G401 (cell line): Measurements from ENCODE around the gene NAALADL2. TPM values are rescaled to one million over a fixed set of nuclear protein-coding genes. Genes with fewer than 3 reads are reported as not detected.
A peak's percentile ranks its signal among the peaks of the same experiment; 100 is the strongest.
"Not testable (repeated sequence)": the region's sequence is repeated elsewhere in the genome, so short reads cannot be mapped to it uniquely, and the experiment has no call there.

Source experiments
- DNase-seq: peaks from one replicate; pipeline ENCODE4 v3.0.0-alpha.2; 2015; ENCODE audit warnings: low spot score
- in situ Hi-C: cut with HindIII; loops from 2 replicates; pipeline ENCODE4 v1.10.0; 2016; ENCODE audit warnings: low sequenced_read_pairs, mixed read lengths
- total RNA-seq: library from RNA; depleted of rRNA; stranded (reverse); fragments of >200 nt; shearing (Covaris generic); gene quantifications from 2 replicates; pipeline ENCODE4 v1.2.3, GENCODE V29; 2014

NAALADL2 gene
- total RNA-seq, 1 experiment from 2014 or later = 1.3 TPM

GRCh38 chr3:175271465-175271864 is 412.3 kb downstream of the NAALADL2 start:
- in situ Hi-C loops, DNase-seq: not testable (repeated sequence)

- DNase-seq = no peak
- in situ Hi-C loops = no loop called here
Measured at GRCh38 chr3:175272392-175272791, 413.3 kb downstream of the NAALADL2 start.

GRCh38 chr3:175273573-175273972 is 414.4 kb downstream of the NAALADL2 start:
- in situ Hi-C loops = no loop called here
- DNase-seq = no peak

GRCh38 chr3:175274056-175274455 is 414.9 kb downstream of the NAALADL2 start:
- in situ Hi-C loops = no loop called here

GRCh38 chr3:175274474-175275218 is 415.5 kb downstream of the NAALADL2 start:
- in situ Hi-C loops = no loop called here
- DNase-seq = no peak

More at GRCh38 chr3:175274056-175274455, 414.9 kb downstream of the NAALADL2 start:
- DNase-seq = no peak

GRCh38 chr3:175278680-175279079 is 419.5 kb downstream of the NAALADL2 start:
- in situ Hi-C loops = no loop called here
- DNase-seq = no peak

- in situ Hi-C loops = no loop called here
Measured at GRCh38 chr3:175279457-175279856, 420.3 kb downstream of the NAALADL2 start.

GRCh38 chr3:175279911-175280310 is 420.8 kb downstream of the NAALADL2 start:
- in situ Hi-C loops = no loop called here
- DNase-seq = no peak

More at GRCh38 chr3:175279457-175279856, 420.3 kb downstream of the NAALADL2 start:
- no peak for DNase-seq

GRCh38 chr3:175287361-175287963 is 428.3 kb downstream of the NAALADL2 start:
- in situ Hi-C loops = no loop called here

GRCh38 chr3:175288621-175289020 is 429.5 kb downstream of the NAALADL2 start:
- in situ Hi-C loops = no loop called here
- DNase-seq = no peak

More at GRCh38 chr3:175287361-175287963, 428.3 kb downstream of the NAALADL2 start:
- DNase-seq = peak; percentile 11

GRCh38 chr3:175294793-175295192 is 435.7 kb downstream of the NAALADL2 start:
- no peak for DNase-seq
- in situ Hi-C loops = no loop called here

- DNase-seq = no peak
- in situ Hi-C loops = no loop called here
Measured at GRCh38 chr3:175295248-175296130, 436.4 kb downstream of the NAALADL2 start.

- in situ Hi-C loops = no loop called here
- DNase-seq = no peak
Measured at GRCh38 chr3:175297216-175297615, 438.1 kb downstream of the NAALADL2 start.

GRCh38 chr3:175301741-175302140 is 442.6 kb downstream of the NAALADL2 start:
- in situ Hi-C loops = no loop called here
- DNase-seq = no peak

GRCh38 chr3:175304404-175304803 is 445.3 kb downstream of the NAALADL2 start:
- DNase-seq = no peak
- in situ Hi-C loops = no loop called here

- no peak for DNase-seq
- in situ Hi-C loops = no loop called here
Measured at GRCh38 chr3:175307642-175308041, 448.5 kb downstream of the NAALADL2 start.

GRCh38 chr3:175308097-175308496 is 449.0 kb downstream of the NAALADL2 start:
- in situ Hi-C loops = no loop called here
- no peak for DNase-seq

- in situ Hi-C loops = no loop called here
- no peak for DNase-seq
Measured at GRCh38 chr3:175310046-175310445, 450.9 kb downstream of the NAALADL2 start.

- no peak for DNase-seq
- in situ Hi-C loops = no loop called here
Measured at GRCh38 chr3:175311404-175311803, 452.3 kb downstream of the NAALADL2 start.

GRCh38 chr3:175311946-175312345 is 452.8 kb downstream of the NAALADL2 start:
- in situ Hi-C loops = no loop called here
- no peak for DNase-seq
